Measurements from ENCODE around the gene CTSD.

DNA sequence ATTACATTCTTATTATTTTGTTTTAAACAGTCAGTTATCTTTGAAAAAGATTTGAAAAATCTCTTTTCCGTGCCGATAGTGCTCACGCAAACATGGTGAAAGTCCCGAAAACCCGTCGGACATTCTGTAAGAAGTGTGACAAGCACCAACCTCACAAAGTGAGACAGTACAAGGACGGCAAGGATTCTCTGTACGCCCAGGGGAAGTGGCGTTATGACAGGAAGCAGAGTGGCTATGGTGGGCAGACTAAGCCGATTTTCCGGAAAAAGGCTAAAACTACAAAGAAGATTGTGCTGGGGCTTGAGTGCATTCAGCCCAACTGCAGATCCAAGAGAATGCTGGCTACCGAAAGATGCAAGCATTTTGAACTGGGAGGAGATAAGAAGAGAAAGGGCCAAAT is 28.7 kb upstream of the CTSD start:
- TF ChIP-seq, protein P1, sequence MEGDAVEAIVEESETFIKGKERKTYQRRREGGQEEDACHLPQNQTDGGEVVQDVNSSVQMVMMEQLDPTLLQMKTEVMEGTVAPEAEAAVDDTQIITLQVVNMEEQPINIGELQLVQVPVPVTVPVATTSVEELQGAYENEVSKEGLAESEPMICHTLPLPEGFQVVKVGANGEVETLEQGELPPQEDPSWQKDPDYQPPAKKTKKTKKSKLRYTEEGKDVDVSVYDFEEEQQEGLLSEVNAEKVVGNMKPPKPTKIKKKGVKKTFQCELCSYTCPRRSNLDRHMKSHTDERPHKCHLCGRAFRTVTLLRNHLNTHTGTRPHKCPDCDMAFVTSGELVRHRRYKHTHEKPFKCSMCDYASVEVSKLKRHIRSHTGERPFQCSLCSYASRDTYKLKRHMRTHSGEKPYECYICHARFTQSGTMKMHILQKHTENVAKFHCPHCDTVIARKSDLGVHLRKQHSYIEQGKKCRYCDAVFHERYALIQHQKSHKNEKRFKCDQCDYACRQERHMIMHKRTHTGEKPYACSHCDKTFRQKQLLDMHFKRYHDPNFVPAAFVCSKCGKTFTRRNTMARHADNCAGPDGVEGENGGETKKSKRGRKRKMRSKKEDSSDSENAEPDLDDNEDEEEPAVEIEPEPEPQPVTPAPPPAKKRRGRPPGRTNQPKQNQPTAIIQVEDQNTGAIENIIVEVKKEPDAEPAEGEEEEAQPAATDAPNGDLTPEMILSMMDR (conservative IDR thresholded peaks at IDR 0.05; ENCODE audit: low read length), result no peak
- no peak for TF ChIP-seq EZH2phosphoT487 (IDR thresholded peaks at IDR 0.05; ENCODE audit: borderline replicate concordance)

Measured in Loucy (cell line).